HepG2 (cell line): ENCODE results near the gene MED19. TPM values are rescaled to one million over a fixed set of nuclear protein-coding genes. Genes with fewer than 3 reads are reported as not detected.

Experiments
- ATAC-seq: fragments of 200-7000 bp; cut with Tn5 transposase; 3 replicates; pipeline ENCODE4 v1.9.1; 2020; ENCODE audit warnings: mild to moderate bottlenecking, moderate library complexity
- BruUV-seq: library from RNA; stranded (reverse); fragments of 400-500 nt; replicated peaks from 2 replicates; lab custom pipeline; 2021; lab: Mats Ljungman, UMichigan
- CTCF ChIA-PET: fragments of 300-600 bp; formaldehyde crosslinking; extraction: SDS; loops from one replicate; lab custom pipeline; 2021; ENCODE audit warnings: low total read pairs, inconsistent platforms, low intra/inter-chr PET ratio; lab: Yijun Ruan, JAX
- POLR2A ChIA-PET: fragments of 350-600 bp; sonication (Branson Sonifier 250); formaldehyde crosslinking; loops from one replicate; lab custom pipeline; 2020; ENCODE audit warnings: antibody characterized with exemption, inconsistent platforms; lab: Yijun Ruan, JAX
- DNase-seq: peaks from one replicate; pipeline ENCODE4 v3.0.0-alpha.2; 2015; ENCODE audit warnings: low spot score
- FAIRE-seq: peaks from 3 replicates; lab custom pipeline; 2011; peaks lifted over from hg19 to GRCh38; lab: Jason Lieb, UNC
- H2AFZ ChIP-seq: one replicate; pipeline ENCODE4 v1.6.1; 2011; ENCODE audit warnings: low read length, inconsistent platforms
- H3K27ac ChIP-seq: fragments of 300-600 bp; 3 replicates; pipeline ENCODE4 v1.8.0; 2011; ENCODE audit warnings: mixed run types, mild to moderate bottlenecking, mixed read lengths, low read length, inconsistent platforms; ENCODE audit not compliant: insufficient read depth; ENCODE audit errors: extremely low read length
- H3K27me3 ChIP-seq, 2 experiments: fragments of 200-600 bp in 1 of 2; 2 replicates in 1 of 2; 3 replicates in 1 of 2; pipeline versions ENCODE4 v1.6.0 to v1.8.0; 2011; ENCODE audit warnings: low read length in 2 of 2, mild to moderate bottlenecking in 2 of 2, moderate library complexity in 2 of 2, inconsistent platforms in 1 of 2; ENCODE audit not compliant: insufficient read depth in 2 of 2, control insufficient read depth in 1 of 2
- H3K36me3 ChIP-seq, 2 experiments: fragments of 200-600 bp in 1 of 2; replicated peaks in 1 of 2; 2 replicates in 1 of 2; 3 replicates in 1 of 2; pipeline versions ENCODE4 v1.5.1 to v1.8.0; 2011; ENCODE audit warnings: low read length in 2 of 2, inconsistent platforms in 1 of 2; ENCODE audit not compliant: insufficient read depth in 2 of 2, control insufficient read depth in 1 of 2
- H3K4me1 ChIP-seq: 2 replicates; pipeline ENCODE4 v1.5.1; 2012; ENCODE audit warnings: low read length, inconsistent platforms; ENCODE audit not compliant: insufficient read depth
- H3K4me2 ChIP-seq: 2 replicates; pipeline ENCODE4 v1.6.0; 2011; ENCODE audit warnings: low read depth, low read length, inconsistent platforms
- H3K4me3 ChIP-seq, 3 experiments: fragments of 200-600 bp in 1 of 3; sonication (generic), shearing (Covaris generic) in 1 of 3; replicated peaks in 1 of 3; 2 replicates each; pipeline ENCODE4 v1.5.1; 2011 to 2016; ENCODE audit warnings: low read length in 3 of 3, inconsistent platforms in 2 of 3, low read depth in 2 of 3, mild to moderate bottlenecking in 2 of 3, control low read depth in 1 of 3, mixed read lengths in 1 of 3; ENCODE audit not compliant: insufficient read depth in 1 of 3
- H3K79me2 ChIP-seq: one replicate; pipeline ENCODE4 v1.6.1; 2011; ENCODE audit warnings: low read length, inconsistent platforms; ENCODE audit not compliant: insufficient read depth
- H3K9ac ChIP-seq: 2 replicates; pipeline ENCODE4 v1.6.0; 2011; ENCODE audit warnings: mild to moderate bottlenecking, low read depth, low read length, inconsistent platforms; ENCODE audit not compliant: insufficient read depth
- H3K9me3 ChIP-seq: 2 replicates; pipeline ENCODE4 v1.5.1; 2012; ENCODE audit warnings: mild to moderate bottlenecking, low read length
- H4K20me1 ChIP-seq: 2 replicates; pipeline ENCODE4 v1.6.0; 2011; ENCODE audit warnings: inconsistent platforms, mild to moderate bottlenecking, low read length, moderate library complexity; ENCODE audit not compliant: insufficient read depth
- ARHGAP35 ChIP-seq: sonication (generic); formaldehyde crosslinking; IDR thresholded peaks from 2 replicates; pipeline ENCODE4 v1.9.0; 2022; ENCODE audit warnings: mild to moderate bottlenecking, inconsistent platforms, moderate library complexity, missing genetic modification reagents, borderline replicate concordance
- ARNT ChIP-seq: fragments of 450-650 bp; IDR thresholded peaks from 2 replicates; pipeline ENCODE4 v1.6.1; 2017
- ARNT2 ChIP-seq: sonication (generic); formaldehyde crosslinking; IDR thresholded peaks from 2 replicates; pipeline ENCODE4 v1.8.0; 2022; ENCODE audit warnings: mild to moderate bottlenecking, low read depth, missing genetic modification reagents, moderate library complexity
- CBX2 ChIP-seq, 2 experiments: fragments of 200-600 bp in 1 of 2; sonication (generic); formaldehyde crosslinking in 1 of 2; IDR thresholded peaks; 2 replicates each; pipeline versions ENCODE4 v1.7.0 to v1.8.1; 2018 to 2022; ENCODE audit warnings: low read depth in 2 of 2, low read length in 1 of 2, mild to moderate bottlenecking in 1 of 2, missing genetic modification reagents in 1 of 2
- HMGXB4 ChIP-seq, 2 experiments: sonication (generic) in 1 of 2; formaldehyde crosslinking in 1 of 2; IDR thresholded peaks; 2 replicates each; pipeline versions ENCODE4 v1.4.0 to v1.6.1; 2018 to 2020; ENCODE audit warnings: missing genetic modification reagents in 2 of 2, borderline replicate concordance in 1 of 2, low read depth in 1 of 2, mild to moderate bottlenecking in 1 of 2, missing biosample characterization in 1 of 2
- MTA3 ChIP-seq: sonication (generic); formaldehyde crosslinking; IDR thresholded peaks from 2 replicates; pipeline ENCODE4 v1.4.0; 2020; ENCODE audit warnings: missing genetic modification reagents
- PLSCR1 ChIP-seq: sonication (generic); formaldehyde crosslinking; IDR thresholded peaks from 2 replicates; pipeline ENCODE4 v1.5.0; 2020; ENCODE audit warnings: missing genetic modification reagents, mild to moderate bottlenecking, borderline replicate concordance
- POLR2AphosphoS5 ChIP-seq: IDR thresholded peaks from 2 replicates; pipeline ENCODE4 v1.6.1; 2012; ENCODE audit warnings: low read depth, low read length
- ZC3H13 ChIP-seq: sonication (generic); formaldehyde crosslinking; IDR thresholded peaks from 2 replicates; pipeline ENCODE4 v1.8.1; 2023; ENCODE audit warnings: mild to moderate bottlenecking, missing genetic modification reagents, moderate library complexity
- ZFP41 ChIP-seq: sonication (generic); formaldehyde crosslinking; IDR thresholded peaks from 2 replicates; pipeline ENCODE4 v1.4.0; 2020; ENCODE audit warnings: mild to moderate bottlenecking, missing genetic modification reagents, borderline replicate concordance
- ZNF704 ChIP-seq: sonication (generic); formaldehyde crosslinking; IDR thresholded peaks from 2 replicates; pipeline ENCODE4 v1.8.1; 2023; ENCODE audit warnings: mild to moderate bottlenecking, inconsistent platforms, moderate library complexity, missing genetic modification reagents, borderline replicate concordance
- ZNF710 ChIP-seq: sonication (generic); formaldehyde crosslinking; IDR thresholded peaks from 2 replicates; pipeline ENCODE4 v1.5.0; 2020; ENCODE audit warnings: mild to moderate bottlenecking, missing genetic modification reagents, borderline replicate concordance
- ZNF879 ChIP-seq: sonication (generic); formaldehyde crosslinking; IDR thresholded peaks from 2 replicates; pipeline ENCODE4 v1.8.1; 2023; ENCODE audit warnings: missing genetic modification reagents
- WGBS: methylation state at CpG from one replicate; pipeline ENCODE4 v1.1.6; 2017; ENCODE audit warnings: low lambda C conversion rate; 5-methylcytosine and 5-hydroxymethylcytosine counted together
- in situ Hi-C: cut with HindIII; loops from 2 replicates; pipeline ENCODE4 v1.10.0; 2017; ENCODE audit warnings: low pct_unique_long_range_greater_than_20kb; ENCODE audit not compliant: extremely low pct_ligation_motif_present
- intact Hi-C: fragments of 100-400 bp; cut with micrococcal nuclease; formaldehyde crosslinking; loops from one replicate; pipeline ENCODE4 v1.10.0; 2022; ENCODE audit not compliant: unreplicated experiment
- polyA plus RNA-seq, 8 experiments: library from polyadenylated mRNA; depleted of rRNA in 3 of 8; stranded (reverse) in 7 of 8; unstranded in 1 of 8; fragments of >200 nt; fragmentation: Illumina TruSeq in 4 of 8; extraction: Trizol in 4 of 8; gene quantifications; 2 replicates each; pipeline versions ENCODE4 v1.2.1 to v1.2.3, GENCODE V29; 2011 to 2016; ENCODE audit warnings: low read depth in 4 of 8, missing spikeins in 1 of 8, mixed read lengths in 1 of 8; ENCODE audit not compliant: insufficient read depth in 1 of 8
- total RNA-seq, 5 experiments: library from RNA; depleted of rRNA; stranded (reverse); fragments of >200 nt; fragmentation: Illumina TruSeq; extraction: Trizol; gene quantifications; 2 replicates each; pipeline ENCODE4 v1.2.3, GENCODE V29; 2016; ENCODE audit warnings: low read depth in 1 of 5

Gene MED19
- total and polyA plus RNA-seq, 2 of the 13 experiments (the other 11 are each of a cell fraction or from before 2014, with no cell fraction given), result 12.9 to 13.8 TPM

GRCh38 chr11:57741132-57742086 is 29.4 kb upstream of the MED19 start, which contains the start of gene SELENOH (continued):
- TF ChIP-seq HMGXB4 (CRISPR knock-in tag; IDR thresholded peaks at IDR 0.05; ENCODE audit: borderline replicate concordance in 1 of 2, low read depth in 1 of 2) (peak; percentile 38 to 42; a peak in 1 of 4 replicates), ARHGAP35 (CRISPR knock-in tag) (0 out of 2 replicates have a peak, but pooled peaks have one; percentile 42), ARNT2 (0 out of 2 replicates have a peak, but pooled peaks have one; percentile 15), ZC3H13 (CRISPR knock-in tag) (0 out of 2 replicates have a peak, but pooled peaks have one; percentile 68), CBX2 (IDR thresholded peaks at IDR 0.05; ENCODE audit: low read depth, low read length) (no peak), CBX2 (CRISPR knock-in tag; IDR thresholded peaks at IDR 0.05; ENCODE audit: low read depth) (no peak)

GRCh38 chr11:57735619-57736298 is 23.7 kb upstream of the MED19 start:
- intact Hi-C loops (no loop called here), in situ Hi-C loops (no loop called here)
- no TSS peak for BruUV-seq
- ChIA-PET POLR2A (no interaction called here), CTCF (no interaction called here)
- Histone ChIP-seq H2AFZ (no peak overlapping the region), H3K79me2 (peaks cover 20% of the 10 kb centered on the region), H3K27me3 (no peaks in the 10 kb centered on the region), H3K27ac (no peak overlapping the region), H4K20me1 (peaks cover 3% of the 10 kb centered on the region; the same call in 1 of the 2 replicates), H3K9ac (no peak overlapping the region), H3K36me3 (peaks cover 9 to 52% of the 10 kb centered on the region in 2 experiments), H3K9me3 (no peaks in the 10 kb centered on the region), H3K4me3 (no peak overlapping the region), H3K4me2 (no peak overlapping the region), H3K4me1 (no peaks in the 10 kb centered on the region)
- no peak for ATAC-seq
- 93% methylated on average over 3 of the region's 3 CpGs for WGBS
- no peak for FAIRE-seq
- no peak for DNase-seq
- TF ChIP-seq ARNT, result no peak
- TF ChIP-seq ZNF704 (CRISPR knock-in tag), result no peak
- TF ChIP-seq ZNF710 (CRISPR knock-in tag), result no peak
- no peak for TF ChIP-seq ZNF879 (CRISPR knock-in tag)
- no peak for TF ChIP-seq MTA3
- no peak for TF ChIP-seq POLR2AphosphoS5
- TF ChIP-seq ZFP41 (CRISPR knock-in tag), result no peak
- no peak for TF ChIP-seq PLSCR1 (CRISPR knock-in tag)
